Measurements from ENCODE around the gene RIC3. TPM values are rescaled to one million over a fixed set of nuclear protein-coding genes. Genes with fewer than 3 reads are reported as not detected.

Gene RIC3
- total and polyA plus RNA-seq, 7 donors, result 0.46 to 8.4 (median 3.4) TPM

DNA sequence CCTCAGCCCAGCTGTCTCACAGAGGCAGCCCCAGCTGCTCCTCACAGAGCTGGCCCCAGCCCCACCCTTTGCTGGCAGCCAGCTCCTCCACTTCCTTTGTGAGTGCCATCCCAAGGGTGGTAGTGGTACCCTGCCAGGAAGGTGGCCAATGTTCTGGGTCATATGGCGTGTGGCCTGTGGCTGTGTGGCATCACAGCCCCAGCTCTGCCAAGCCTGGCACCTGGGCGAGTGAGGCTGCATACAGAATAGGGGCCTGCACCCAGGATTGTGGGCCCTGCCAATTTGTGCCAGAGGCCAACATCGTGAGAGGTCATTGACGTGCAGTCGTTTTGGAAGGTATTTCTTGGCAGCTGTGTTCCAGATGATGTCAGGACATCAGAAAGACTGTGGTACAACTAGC, 77.1 kb downstream of the RIC3 start:
- no peaks in the 10 kb centered on the region for H3K9me3 ChIP-seq
- no peaks in the 10 kb centered on the region for H3K27me3 ChIP-seq (ENCODE audit: insufficient read depth in 3 of 3, low read length in 2 of 3)
- no peaks in the 10 kb centered on the region for H3K36me3 ChIP-seq (ENCODE audit: insufficient read depth in 1 of 2, low read depth in 1 of 2)
- H3K4me1 ChIP-seq, result no peaks in the 10 kb centered on the region
- intact Hi-C loops (cut with DNase I), result loop anchor here in 1 of 2 donors (5.0 kb wide), 2 partner anchors 59 to 84 kb away; no protein-coding TSS in a partner anchor
- H3K27ac ChIP-seq, result no peak overlapping the region
- WGBS, 3 donors, result 52 to 83% (median 58%) methylated on average over 5 of the region's 5 CpGs
- TF ChIP-seq, protein P1, sequence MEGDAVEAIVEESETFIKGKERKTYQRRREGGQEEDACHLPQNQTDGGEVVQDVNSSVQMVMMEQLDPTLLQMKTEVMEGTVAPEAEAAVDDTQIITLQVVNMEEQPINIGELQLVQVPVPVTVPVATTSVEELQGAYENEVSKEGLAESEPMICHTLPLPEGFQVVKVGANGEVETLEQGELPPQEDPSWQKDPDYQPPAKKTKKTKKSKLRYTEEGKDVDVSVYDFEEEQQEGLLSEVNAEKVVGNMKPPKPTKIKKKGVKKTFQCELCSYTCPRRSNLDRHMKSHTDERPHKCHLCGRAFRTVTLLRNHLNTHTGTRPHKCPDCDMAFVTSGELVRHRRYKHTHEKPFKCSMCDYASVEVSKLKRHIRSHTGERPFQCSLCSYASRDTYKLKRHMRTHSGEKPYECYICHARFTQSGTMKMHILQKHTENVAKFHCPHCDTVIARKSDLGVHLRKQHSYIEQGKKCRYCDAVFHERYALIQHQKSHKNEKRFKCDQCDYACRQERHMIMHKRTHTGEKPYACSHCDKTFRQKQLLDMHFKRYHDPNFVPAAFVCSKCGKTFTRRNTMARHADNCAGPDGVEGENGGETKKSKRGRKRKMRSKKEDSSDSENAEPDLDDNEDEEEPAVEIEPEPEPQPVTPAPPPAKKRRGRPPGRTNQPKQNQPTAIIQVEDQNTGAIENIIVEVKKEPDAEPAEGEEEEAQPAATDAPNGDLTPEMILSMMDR (IDR thresholded peaks at IDR 0.05), result no peak
- H3K4me3 ChIP-seq, result no peak overlapping the region
- no peak for ATAC-seq
- no peak for DNase-seq

DNA sequence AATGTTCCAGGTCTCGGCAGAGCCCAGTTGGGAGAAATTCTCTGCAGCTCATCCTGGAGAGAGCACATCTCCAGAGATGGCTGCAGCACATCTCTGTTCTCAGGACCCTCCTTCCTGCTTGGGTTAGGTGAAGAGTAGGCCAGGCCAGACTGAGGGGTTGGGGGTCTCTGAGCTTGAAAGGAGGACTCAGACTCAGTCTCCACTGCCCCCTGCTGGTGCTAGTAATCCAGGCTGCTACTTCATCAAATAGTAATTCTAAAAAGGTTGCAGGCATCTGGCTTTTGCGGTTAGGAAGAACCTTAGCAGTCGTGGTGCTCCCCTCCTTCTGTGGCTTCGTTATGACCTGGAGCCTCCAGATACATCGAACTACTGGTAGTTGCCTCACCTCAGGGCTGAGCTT, 78.1 kb downstream of the RIC3 start:
- peak in 1 of 4 donors; percentile 27 for ATAC-seq
- intact Hi-C loops (cut with DNase I), result loop anchor here in 1 of 2 donors (5.0 kb wide), 2 partner anchors 58 to 83 kb away; no protein-coding TSS in a partner anchor

DNA sequence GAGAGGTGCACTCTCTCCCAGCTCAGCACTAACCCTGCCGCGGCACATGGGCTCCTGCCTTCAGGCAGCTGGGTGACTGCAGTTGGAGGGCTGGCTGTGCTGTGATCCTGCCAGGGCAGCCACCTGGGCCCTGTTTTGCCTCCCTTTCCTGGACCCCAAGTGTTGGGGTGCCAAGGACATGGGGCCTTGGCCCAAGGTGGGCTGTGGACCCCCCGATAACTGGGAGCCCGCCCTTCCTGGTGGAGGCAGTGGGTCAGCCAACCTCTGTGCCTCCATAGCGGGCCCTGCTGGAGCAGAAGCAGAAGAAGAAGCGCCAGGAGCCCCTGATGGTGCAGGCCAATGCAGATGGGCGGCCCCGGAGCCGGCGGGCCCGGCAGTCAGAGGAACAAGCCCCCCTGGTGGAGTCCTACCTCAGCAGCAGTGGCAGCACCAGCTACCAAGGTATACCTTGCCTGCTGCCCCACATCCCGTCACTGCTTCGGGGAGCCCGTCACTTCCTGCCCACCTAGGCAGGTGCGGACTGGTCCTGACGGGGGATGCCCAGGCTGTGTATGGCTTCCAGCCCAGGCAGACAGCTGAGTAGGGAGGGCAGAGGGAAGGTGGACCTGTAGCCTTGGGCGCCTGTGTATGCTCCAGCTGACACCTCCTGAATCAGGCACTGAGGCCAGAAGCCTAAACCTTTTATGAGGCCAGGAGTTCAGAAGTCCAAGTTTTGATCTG, 78.9 kb downstream of the RIC3 start:
- intact Hi-C loops (cut with DNase I), result loop anchor here in 1 of 2 donors (5.0 kb wide), 2 partner anchors 58 to 83 kb away; no protein-coding TSS in a partner anchor

More for the DNA sequence above, 78.1 kb downstream of the RIC3 start:
- TF ChIP-seq, protein P1 (IDR thresholded peaks at IDR 0.05), result peak; percentile 46
- no peak overlapping the region for H3K4me3 ChIP-seq
- H3K4me1 ChIP-seq, result no peaks in the 10 kb centered on the region
- no peaks in the 10 kb centered on the region for H3K27me3 ChIP-seq (ENCODE audit: insufficient read depth in 3 of 3, low read length in 2 of 3)
- no peaks in the 10 kb centered on the region for H3K9me3 ChIP-seq
- WGBS, 3 donors, result 57 to 70% (median 60%) methylated on average over 5 of the region's 5 CpGs
- DNase-seq, result no peak
- H3K36me3 ChIP-seq (ENCODE audit: insufficient read depth in 1 of 2, low read depth in 1 of 2), result no peaks in the 10 kb centered on the region
- H3K27ac ChIP-seq, result no peak overlapping the region

DNA sequence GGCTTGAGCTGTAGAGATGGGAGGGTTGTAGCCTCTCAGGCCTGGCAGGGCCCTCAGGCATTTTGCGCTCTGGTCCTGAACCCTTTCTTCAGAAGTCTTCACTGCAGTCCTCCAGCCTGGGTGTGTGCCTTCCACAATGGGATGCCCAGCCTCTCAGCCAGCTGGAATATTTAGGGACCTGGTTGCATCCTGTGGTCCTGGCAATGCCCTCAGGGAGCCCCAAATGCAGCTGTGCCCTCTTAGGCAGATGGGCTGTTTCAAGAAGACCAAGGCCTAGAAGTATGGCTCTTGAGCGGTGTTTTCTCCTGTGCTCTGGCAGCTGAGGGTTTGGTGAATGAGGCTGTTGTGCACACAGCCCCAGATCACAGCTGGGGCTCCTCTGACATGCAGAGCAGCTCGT, 81.1 kb downstream of the RIC3 start:
- H3K36me3 ChIP-seq (ENCODE audit: insufficient read depth in 1 of 2, low read depth in 1 of 2), result no peaks in the 10 kb centered on the region
- no peaks in the 10 kb centered on the region for H3K27me3 ChIP-seq (ENCODE audit: insufficient read depth in 3 of 3, low read length in 2 of 3)
- WGBS, 3 donors, result 69 to 82% (median 69%) methylated on average over 3 of the region's 3 CpGs
- ATAC-seq, result no peak
- intact Hi-C loops (cut with DNase I), result no loop called here
- no peak overlapping the region for H3K4me3 ChIP-seq
- no peaks in the 10 kb centered on the region for H3K4me1 ChIP-seq
- H3K27ac ChIP-seq, result no peak overlapping the region
- no peaks in the 10 kb centered on the region for H3K9me3 ChIP-seq
- DNase-seq, result no peak
- TF ChIP-seq, protein P1 (IDR thresholded peaks at IDR 0.05), result no peak

More for the DNA sequence above, 78.9 kb downstream of the RIC3 start:
- Histone ChIP-seq H3K4me3 (no peak overlapping the region), H3K27ac (no peak overlapping the region), H3K9me3 (no peaks in the 10 kb centered on the region), H3K36me3 (ENCODE audit: insufficient read depth in 1 of 2, low read depth in 1 of 2) (no peaks in the 10 kb centered on the region), H3K4me1 (no peaks in the 10 kb centered on the region), H3K27me3 (ENCODE audit: insufficient read depth in 3 of 3, low read length in 2 of 3) (no peaks in the 10 kb centered on the region)
- no peak for ATAC-seq
- DNase-seq, result no peak
- TF ChIP-seq, protein P1 (IDR thresholded peaks at IDR 0.05), result no peak
- WGBS, 3 donors, result 90 to 95% (median 90%) methylated on average over 17 of the region's 17 CpGs

Measured in psoas muscle (tissue), 8 donors.